GM12891 (cell line): Measurements from ENCODE around the gene EFTUD2.

Experiments used
- PAX5 ChIP-seq: IDR thresholded peaks from 2 replicates; pipeline ENCODE4 v1.6.1; 2011; ENCODE audit warnings: low read length, moderate library complexity, mild to moderate bottlenecking; ENCODE audit not compliant: insufficient read depth, severe bottlenecking
- POLR2A ChIP-seq: IDR thresholded peaks from 2 replicates; pipeline ENCODE4 v1.6.1; 2011; ENCODE audit warnings: low read depth, low read length, control low read depth
- POLR2AphosphoS5 ChIP-seq: IDR thresholded peaks from 2 replicates; pipeline ENCODE4 v1.6.1; 2011; ENCODE audit warnings: low read depth, low read length, control low read depth
- POU2F2 ChIP-seq: IDR thresholded peaks from 2 replicates; pipeline ENCODE4 v1.6.1; 2011; ENCODE audit warnings: low read depth, mild to moderate bottlenecking, control low read depth, low read length, moderate library complexity
- SPI1 ChIP-seq: IDR thresholded peaks from 2 replicates; pipeline ENCODE4 v1.6.1; 2011; ENCODE audit warnings: low read depth, low read length, control low read depth
- TAF1 ChIP-seq: IDR thresholded peaks from 2 replicates; pipeline ENCODE4 v1.6.1; 2011; ENCODE audit warnings: low read depth, low read length, control low read depth

- TF ChIP-seq POLR2AphosphoS5 = no peak
- no peak for TF ChIP-seq POLR2A
- no peak for TF ChIP-seq PAX5
- TF ChIP-seq TAF1 = no peak
- TF ChIP-seq POU2F2 = no peak
- no peak for TF ChIP-seq SPI1
These were observed 14.9 kb upstream of the EFTUD2 start for GRCh38 chr17:44914148-44914547.
